Esophagus muscularis mucosa (tissue), 4 donors: ENCODE measurements around the gene PACSIN2. TPM values are rescaled to one million over a fixed set of nuclear protein-coding genes. Genes with fewer than 3 reads are reported as not detected.

Experiments used
- DNase-seq: peaks from one replicate; pipeline ENCODE4 v3.0.0-alpha.2; 2017; ENCODE audit errors: extremely low spot score
- H3K27ac ChIP-seq, 4 donors: fragments of 200-600 bp; sonication (generic); replicated peaks in 1 of 4; 1 replicate in 3 of 4; 2 replicates in 1 of 4; pipeline ENCODE4 v1.5.1; 2016 to 2019; ENCODE audit warnings: mild to moderate bottlenecking in 1 of 4
- H3K27me3 ChIP-seq, 4 donors: fragments of 200-600 bp; sonication (generic); one replicate each; pipeline versions ENCODE4 v1.5.1 to v1.6.0; 2016 to 2019
- H3K36me3 ChIP-seq, 4 donors: fragments of 200-600 bp; sonication (generic); one replicate each; pipeline ENCODE4 v1.5.1; 2016 to 2019
- H3K4me1 ChIP-seq, 4 donors: fragments of 200-600 bp; sonication (generic); one replicate each; pipeline ENCODE4 v1.5.1; 2016 to 2019
- H3K4me3 ChIP-seq, 4 donors: fragments of 200-600 bp; sonication (generic); 1 replicate in 2 of 4; 2 replicates in 2 of 4; pipeline ENCODE4 v1.5.1; 2016 to 2019; ENCODE audit warnings: mild to moderate bottlenecking in 4 of 4, moderate library complexity in 1 of 4
- H3K9me3 ChIP-seq, 4 donors: fragments of 200-600 bp; sonication (generic); 1 replicate in 3 of 4; 2 replicates in 1 of 4; pipeline ENCODE4 v1.5.1; 2016 to 2019
- CTCF ChIP-seq, 3 experiments: fragments of 200-600 bp in 2 of 3; fragments of 450-650 bp in 1 of 3; sonication (generic) in 2 of 3; IDR thresholded peaks; one replicate each; pipeline ENCODE4 v1.5.1; 2017 to 2019; ENCODE audit warnings: antibody characterized with exemption in 3 of 3, mild to moderate bottlenecking in 2 of 3, moderate library complexity in 1 of 3
- EP300 ChIP-seq: sonication (generic); formaldehyde crosslinking; IDR thresholded peaks from one replicate; pipeline ENCODE4 v1.6.1; 2017; ENCODE audit warnings: antibody characterized with exemption
- POLR2A ChIP-seq: fragments of 450-650 bp; IDR thresholded peaks from one replicate; pipeline ENCODE4 v1.6.1; 2017; ENCODE audit warnings: antibody characterized with exemption, moderate library complexity, mild to moderate bottlenecking, low read depth
- POLR2AphosphoS5 ChIP-seq, 2 donors: sonication (generic); formaldehyde crosslinking; IDR thresholded peaks; one replicate each; pipeline ENCODE4 v1.6.1; 2017; ENCODE audit warnings: antibody characterized with exemption in 2 of 2
- WGBS: methylation state at CpG from one replicate; pipeline ENCODE4 v1.1.5; 2018; 5-methylcytosine and 5-hydroxymethylcytosine counted together
- intact Hi-C: fragments of 100-400 bp; cut with DNase I; formaldehyde crosslinking; loops from one replicate; pipeline ENCODE4 v1.15.1; 2023
- total RNA-seq, 4 donors: library from RNA; depleted of rRNA; stranded (reverse); fragments of >200 nt; gene quantifications; one replicate each; pipeline versions ENCODE4 v1.1.0 to v1.2.1, GENCODE V29; 2016

PACSIN2 gene
- total RNA-seq, 4 donors from 2014 or later: 91.1 to 147 (median 116) TPM

DNA sequence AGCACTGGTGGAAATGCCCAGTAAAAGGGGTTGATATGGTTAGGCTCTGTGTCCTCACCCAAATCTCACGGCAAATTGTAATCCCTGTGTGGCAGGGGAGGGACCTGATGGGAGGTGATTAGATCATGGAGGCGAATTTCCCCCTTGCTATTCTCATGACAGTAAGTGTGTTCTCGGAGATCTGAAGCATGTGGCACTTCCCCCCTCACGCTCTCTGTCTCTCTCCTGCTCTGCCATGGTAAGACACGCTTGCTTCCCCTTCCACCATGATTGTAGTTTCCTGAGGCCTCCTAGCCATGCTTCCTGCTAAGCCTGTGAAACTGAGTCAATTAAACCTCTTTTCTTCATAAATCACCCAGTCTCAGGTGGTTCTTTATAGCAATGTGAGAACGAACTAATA is 37.4 kb downstream of the PACSIN2 start:
- no peak for TF ChIP-seq POLR2AphosphoS5 (IDR thresholded peaks at IDR 0.05)
- no peak for TF ChIP-seq EP300
- TF ChIP-seq CTCF (IDR thresholded peaks at IDR 0.05): no peak
- Histone ChIP-seq H3K27ac (peak overlapping the region; percentile 60 to 79 (median 62)), H3K9me3 (no peaks in the 10 kb centered on the region), H3K27me3 (no peaks in the 10 kb centered on the region), H3K36me3 (no peaks in the 10 kb centered on the region), H3K4me3 (no peak overlapping the region), H3K4me1 (peaks cover 47 to 64% (median 61%) of the 10 kb centered on the region in 4 donors)
- 69% methylated on average over 6 of the region's 6 CpGs for WGBS
- DNase-seq: no peak
- intact Hi-C loops: no loop called here

- Histone ChIP-seq H3K4me3 (no peak overlapping the region), H3K4me1 (peaks cover 49 to 76% (median 72%) of the 10 kb centered on the region in 4 donors), H3K27me3 (no peaks in the 10 kb centered on the region), H3K27ac (peak overlapping the region in 1 of 4 donors; percentile 48), H3K36me3 (no peaks in the 10 kb centered on the region), H3K9me3 (no peaks in the 10 kb centered on the region)
- no peak for DNase-seq
- 67% methylated on average over 5 of the region's 7 CpGs for WGBS
- TF ChIP-seq POLR2A (no peak), EP300 (no peak), CTCF (IDR thresholded peaks at IDR 0.05) (no peak), POLR2AphosphoS5 (IDR thresholded peaks at IDR 0.05) (no peak)
- intact Hi-C loops: no loop called here
These were observed 38.6 kb downstream of the PACSIN2 start for GRCh38 chr22:42976217-42976933.

- H3K9me3 ChIP-seq: no peaks in the 10 kb centered on the region
- DNase-seq: no peak
- intact Hi-C loops: no loop called here
- peaks cover 58 to 88% (median 82%) of the 10 kb centered on the region in 4 donors for H3K4me1 ChIP-seq
- peak overlapping the region in 1 of 4 donors; percentile 83 for H3K27ac ChIP-seq
- H3K27me3 ChIP-seq: no peaks in the 10 kb centered on the region
- no peak overlapping the region for H3K4me3 ChIP-seq
- TF ChIP-seq POLR2A (no peak), EP300 (no peak), CTCF (IDR thresholded peaks at IDR 0.05) (no peak), POLR2AphosphoS5 (IDR thresholded peaks at IDR 0.05) (no peak)
- 90% methylated on average over 3 of the region's 3 CpGs for WGBS
- H3K36me3 ChIP-seq: no peaks in the 10 kb centered on the region
These were observed 40.7 kb downstream of the PACSIN2 start for GRCh38 chr22:42974223-42974622.

- peaks cover 51 to 88% (median 79%) of the 10 kb centered on the region in 4 donors for H3K4me1 ChIP-seq
These were observed 41.4 kb downstream of the PACSIN2 start for GRCh38 chr22:42973536-42973881.

More at GRCh38 chr22:42973536-42973881, 41.4 kb downstream of the PACSIN2 start:
- no peaks in the 10 kb centered on the region for H3K36me3 ChIP-seq
- intact Hi-C loops: no loop called here
- peak overlapping the region in 3 of 4 donors; percentile 31 to 83 (median 34) for H3K27ac ChIP-seq
- no peaks in the 10 kb centered on the region for H3K9me3 ChIP-seq
- 78% methylated on average over 5 of the region's 5 CpGs for WGBS
- no peak for DNase-seq
- no peaks in the 10 kb centered on the region for H3K27me3 ChIP-seq
- TF ChIP-seq EP300 (no peak), POLR2A (no peak), CTCF (IDR thresholded peaks at IDR 0.05) (no peak), POLR2AphosphoS5 (IDR thresholded peaks at IDR 0.05) (no peak)
- H3K4me3 ChIP-seq: no peak overlapping the region
